ENCODE results near the gene PRTN3.
A peak's percentile ranks its signal among the peaks of the same experiment; 100 is the strongest.

PRTN3 gene

DNA sequence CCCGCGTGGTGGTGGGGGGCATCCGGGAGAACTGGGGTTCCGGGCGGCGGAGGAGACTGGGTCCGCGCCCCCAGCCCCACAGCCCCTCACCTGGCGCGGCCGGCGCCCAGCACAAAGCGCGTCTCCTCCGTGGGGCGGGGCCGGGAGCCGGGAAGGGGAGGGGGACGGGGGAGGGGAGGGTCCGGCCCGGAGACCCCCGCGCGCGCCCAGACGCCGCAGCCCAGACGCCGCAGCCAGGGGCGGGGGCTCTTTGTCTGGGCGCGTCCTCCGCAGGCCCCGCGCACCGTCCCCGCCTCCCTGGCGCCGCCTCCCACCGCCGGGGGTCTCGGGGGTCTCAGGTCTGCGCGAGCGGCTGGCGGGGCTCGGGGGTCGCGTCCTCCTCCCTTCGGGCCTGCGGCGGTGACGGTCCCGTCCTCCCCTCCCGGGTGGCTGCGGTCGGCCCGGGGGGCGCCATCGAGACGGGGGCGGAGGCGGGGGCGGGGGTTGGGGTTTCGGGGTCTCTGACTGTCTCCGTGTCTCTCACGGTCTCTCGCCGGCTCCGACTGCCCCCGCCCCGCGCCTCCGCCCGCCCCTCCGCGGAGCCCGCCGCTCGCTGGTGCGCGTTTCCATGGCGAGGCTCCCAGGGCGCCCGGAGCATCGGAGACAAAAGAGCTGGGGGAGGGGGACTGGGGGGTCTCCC is 18.8 kb upstream of the PRTN3 start, which contains the start of gene PLPPR3:
Gene PLPPR3, minus strand, starts transcription at position 131 of the 679 bp plus-strand sequence. CDS start 396 bp downstream, outside the sequence.
- Histone ChIP-seq H3K27ac (ENCODE audit: insufficient read depth in 1 of 2, low read depth in 1 of 2, low read length in 2 of 2, poor library complexity in 1 of 2, severe bottlenecking in 2 of 2) (no peak within 1 kb of the TSS), H3K36me3 (ENCODE audit: control insufficient read depth in 4 of 4, insufficient read depth in 4 of 4, low read length in 3 of 4) (no peaks in the 10 kb centered on the region), H3K9me3 (ENCODE audit: control extremely low read depth in 1 of 5, control insufficient read depth in 4 of 5, insufficient read depth in 2 of 5, low read depth in 1 of 5, low read length in 4 of 5) (no peaks in the 10 kb centered on the region), H3K4me3 (ENCODE audit: control insufficient read depth in 1 of 7, extremely low read depth in 1 of 7, insufficient read depth in 4 of 7, low read depth in 2 of 7, low read length in 6 of 7) (peak within 1 kb of the TSS in 3 of 7 experiments; percentile 15 to 50 (median 36)), H3K4me1 (ENCODE audit: control extremely low read depth in 1 of 4, control insufficient read depth in 4 of 4, insufficient read depth in 4 of 4, low read length in 3 of 4) (peaks cover 0 to 7% (median 5%) of the 10 kb centered on the region in 4 experiments), H3K27me3 (replicated peaks in 2 of 5; ENCODE audit: control insufficient read depth in 4 of 5, insufficient read depth in 5 of 5, low read length in 4 of 5) (peaks cover 0 to 36% (median 6%) of the 10 kb centered on the region in 5 experiments)
- no peak for DNase-seq
- ChIA-PET POLR2A (no interaction called here), CTCF (no interaction called here)
- under 1% methylated on average over 21 of the region's 86 CpGs for WGBS (ENCODE audit: insufficient coverage)

GRCh38 chr19:823565-824121 is 17.2 kb upstream of the PRTN3 start:
- H3K4me1 ChIP-seq (ENCODE audit: control extremely low read depth in 1 of 4, control insufficient read depth in 4 of 4, insufficient read depth in 4 of 4, low read length in 3 of 4) = peaks cover 0 to 7% (median 6%) of the 10 kb centered on the region in 4 experiments
- ChIA-PET POLR2A (no interaction called here), CTCF (no interaction called here)
- H3K36me3 ChIP-seq (ENCODE audit: control insufficient read depth in 4 of 4, insufficient read depth in 4 of 4, low read length in 3 of 4) = no peaks in the 10 kb centered on the region
- WGBS (ENCODE audit: insufficient coverage) = 66% methylated on average over 11 of the region's 12 CpGs
- peak overlapping the region in 1 of 2 experiments; percentile 69 for H3K27ac ChIP-seq (ENCODE audit: insufficient read depth in 1 of 2, low read depth in 1 of 2, low read length in 2 of 2, poor library complexity in 1 of 2, severe bottlenecking in 2 of 2)
- no peaks in the 10 kb centered on the region for H3K9me3 ChIP-seq (ENCODE audit: control extremely low read depth in 1 of 5, control insufficient read depth in 4 of 5, insufficient read depth in 2 of 5, low read depth in 1 of 5, low read length in 4 of 5)
- H3K4me3 ChIP-seq (ENCODE audit: control insufficient read depth in 1 of 7, extremely low read depth in 1 of 7, insufficient read depth in 4 of 7, low read depth in 2 of 7, low read length in 6 of 7) = no peak overlapping the region
- H3K27me3 ChIP-seq (replicated peaks in 2 of 5; ENCODE audit: control insufficient read depth in 4 of 5, insufficient read depth in 5 of 5, low read length in 4 of 5) = peaks cover 0 to 39% (median 6%) of the 10 kb centered on the region in 5 experiments
- no peak for DNase-seq

DNA sequence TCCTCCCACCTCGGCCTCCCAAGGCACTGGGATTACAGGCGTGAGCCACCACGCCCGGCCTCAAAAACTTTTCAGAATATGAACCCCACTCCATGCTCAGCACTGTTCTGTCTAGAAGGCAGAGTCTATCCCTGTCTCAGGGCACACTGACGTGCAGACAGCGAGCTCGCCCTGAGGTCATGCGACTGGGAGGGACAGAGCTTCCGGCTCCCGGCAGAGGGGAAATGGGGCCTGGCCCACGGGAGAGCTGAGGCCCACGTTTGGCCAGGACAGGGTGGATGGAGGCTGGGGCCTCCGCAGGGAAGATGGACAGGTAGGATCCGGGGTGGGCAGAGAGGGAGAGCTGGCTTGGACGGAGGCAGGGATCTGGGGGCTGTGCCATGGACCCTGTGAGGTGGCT is 15.9 kb upstream of the PRTN3 start:
- Histone ChIP-seq H3K9me3 (ENCODE audit: control extremely low read depth in 1 of 5, control insufficient read depth in 4 of 5, insufficient read depth in 2 of 5, low read depth in 1 of 5, low read length in 4 of 5) (no peaks in the 10 kb centered on the region), H3K4me1 (ENCODE audit: control extremely low read depth in 1 of 4, control insufficient read depth in 4 of 4, insufficient read depth in 4 of 4, low read length in 3 of 4) (peaks cover 0 to 7% (median 6%) of the 10 kb centered on the region in 4 experiments), H3K4me3 (ENCODE audit: control insufficient read depth in 1 of 7, extremely low read depth in 1 of 7, insufficient read depth in 4 of 7, low read depth in 2 of 7, low read length in 6 of 7) (no peak overlapping the region), H3K36me3 (ENCODE audit: control insufficient read depth in 4 of 4, insufficient read depth in 4 of 4, low read length in 3 of 4) (no peaks in the 10 kb centered on the region), H3K27me3 (replicated peaks in 2 of 5; ENCODE audit: control insufficient read depth in 4 of 5, insufficient read depth in 5 of 5, low read length in 4 of 5) (peaks cover 0 to 39% (median 6%) of the 10 kb centered on the region in 5 experiments), H3K27ac (ENCODE audit: insufficient read depth in 1 of 2, low read depth in 1 of 2, low read length in 2 of 2, poor library complexity in 1 of 2, severe bottlenecking in 2 of 2) (no peak overlapping the region)
- POLR2A ChIA-PET = no interaction called here
- CTCF ChIA-PET = no interaction called here
- WGBS (ENCODE audit: insufficient coverage) = 71% methylated on average over 7 of the region's 15 CpGs
- DNase-seq = no peak

GRCh38 chr19:825897-826644 is 14.7 kb upstream of the PRTN3 start:
- WGBS (ENCODE audit: insufficient coverage) = 93% methylated on average over 8 of the region's 19 CpGs
- ChIA-PET POLR2A (interaction anchor here (0.6 kb wide), 1 partner anchor 72 kb away, joined by 4 read pairs; no protein-coding TSS in a partner anchor), CTCF (interaction anchor here (0.6 to 1.0 kb wide), 2 partner anchors 14 to 180 kb away, joined by 3 to 4 read pairs; no protein-coding TSS in a partner anchor)
- Histone ChIP-seq H3K27me3 (replicated peaks in 2 of 5; ENCODE audit: control insufficient read depth in 4 of 5, insufficient read depth in 5 of 5, low read length in 4 of 5) (peaks cover 0 to 31% (median 3%) of the 10 kb centered on the region in 5 experiments), H3K9me3 (ENCODE audit: control extremely low read depth in 1 of 5, control insufficient read depth in 4 of 5, insufficient read depth in 2 of 5, low read depth in 1 of 5, low read length in 4 of 5) (no peaks in the 10 kb centered on the region), H3K36me3 (ENCODE audit: control insufficient read depth in 4 of 4, insufficient read depth in 4 of 4, low read length in 3 of 4) (no peaks in the 10 kb centered on the region), H3K4me3 (ENCODE audit: control insufficient read depth in 1 of 7, extremely low read depth in 1 of 7, insufficient read depth in 4 of 7, low read depth in 2 of 7, low read length in 6 of 7) (no peak overlapping the region), H3K4me1 (ENCODE audit: control extremely low read depth in 1 of 4, control insufficient read depth in 4 of 4, insufficient read depth in 4 of 4, low read length in 3 of 4) (peaks cover 0 to 7% (median 6%) of the 10 kb centered on the region in 4 experiments), H3K27ac (ENCODE audit: insufficient read depth in 1 of 2, low read depth in 1 of 2, low read length in 2 of 2, poor library complexity in 1 of 2, severe bottlenecking in 2 of 2) (no peak overlapping the region)
- no peak for DNase-seq

DNA sequence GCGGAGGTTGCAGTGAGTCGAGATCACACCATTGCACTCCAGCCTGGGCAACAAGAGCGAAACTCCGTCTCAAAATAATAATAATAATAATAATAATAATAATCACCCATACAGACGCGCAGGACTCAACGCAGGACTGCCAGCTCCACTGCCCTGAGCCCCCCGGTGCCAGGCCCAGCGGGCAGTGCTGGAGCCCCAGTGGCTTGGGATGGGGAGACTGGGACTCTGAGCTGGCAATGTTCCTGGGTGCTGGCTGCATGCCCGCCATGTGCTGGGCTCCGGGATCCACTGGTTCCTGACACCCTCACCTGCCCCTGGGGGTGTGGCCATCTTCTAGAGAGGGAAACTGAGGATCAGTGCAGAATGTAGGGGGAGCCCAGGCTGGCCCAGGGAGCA is 13.5 kb upstream of the PRTN3 start:
- no peak overlapping the region for H3K4me3 ChIP-seq (ENCODE audit: control insufficient read depth in 1 of 7, extremely low read depth in 1 of 7, insufficient read depth in 4 of 7, low read depth in 2 of 7, low read length in 6 of 7)
- H3K36me3 ChIP-seq (ENCODE audit: control insufficient read depth in 4 of 4, insufficient read depth in 4 of 4, low read length in 3 of 4) = no peaks in the 10 kb centered on the region
- peaks cover 0 to 7% (median 5%) of the 10 kb centered on the region in 4 experiments for H3K4me1 ChIP-seq (ENCODE audit: control extremely low read depth in 1 of 4, control insufficient read depth in 4 of 4, insufficient read depth in 4 of 4, low read length in 3 of 4)
- peaks cover 0 to 23% (median 3%) of the 10 kb centered on the region in 5 experiments for H3K27me3 ChIP-seq (replicated peaks in 2 of 5; ENCODE audit: control insufficient read depth in 4 of 5, insufficient read depth in 5 of 5, low read length in 4 of 5)
- no peak for DNase-seq
- ChIA-PET POLR2A (no interaction called here), CTCF (interaction anchor here (0.8 to 1.0 kb wide), 2 partner anchors 12 to 24 kb away, joined by 3 read pairs; no protein-coding TSS in a partner anchor)
- H3K27ac ChIP-seq (ENCODE audit: insufficient read depth in 1 of 2, low read depth in 1 of 2, low read length in 2 of 2, poor library complexity in 1 of 2, severe bottlenecking in 2 of 2) = no peak overlapping the region
- 97% methylated on average over 5 of the region's 11 CpGs for WGBS (ENCODE audit: insufficient coverage)
- no peaks in the 10 kb centered on the region for H3K9me3 ChIP-seq (ENCODE audit: control extremely low read depth in 1 of 5, control insufficient read depth in 4 of 5, insufficient read depth in 2 of 5, low read depth in 1 of 5, low read length in 4 of 5)

- H3K36me3 ChIP-seq (ENCODE audit: control insufficient read depth in 4 of 4, insufficient read depth in 4 of 4, low read length in 3 of 4) = no peaks in the 10 kb centered on the region
- ChIA-PET CTCF (no interaction called here), POLR2A (no interaction called here)
- no peak within 1 kb of the TSS for H3K4me3 ChIP-seq (ENCODE audit: control insufficient read depth in 1 of 7, extremely low read depth in 1 of 7, insufficient read depth in 4 of 7, low read depth in 2 of 7, low read length in 6 of 7)
- no peak within 1 kb of the TSS for H3K27ac ChIP-seq (ENCODE audit: insufficient read depth in 1 of 2, low read depth in 1 of 2, low read length in 2 of 2, poor library complexity in 1 of 2, severe bottlenecking in 2 of 2)
- no peaks in the 10 kb centered on the region for H3K9me3 ChIP-seq (ENCODE audit: control extremely low read depth in 1 of 5, control insufficient read depth in 4 of 5, insufficient read depth in 2 of 5, low read depth in 1 of 5, low read length in 4 of 5)
- peaks cover 0 to 7% (median 5%) of the 10 kb centered on the region in 4 experiments for H3K4me1 ChIP-seq (ENCODE audit: control extremely low read depth in 1 of 4, control insufficient read depth in 4 of 4, insufficient read depth in 4 of 4, low read length in 3 of 4)
- no peak for DNase-seq
- peaks cover 0 to 18% (median 3%) of the 10 kb centered on the region in 5 experiments for H3K27me3 ChIP-seq (replicated peaks in 2 of 5; ENCODE audit: control insufficient read depth in 4 of 5, insufficient read depth in 5 of 5, low read length in 4 of 5)
- WGBS (ENCODE audit: insufficient coverage) = 79% methylated on average over 30 of the region's 33 CpGs
Measured at GRCh38 chr19:827710-828321, 13.0 kb upstream of the PRTN3 start, which contains the start of gene AZU1. AZU1 (plus strand) TSS chr19:827837; CDS start chr19:827847, 10 bp downstream.

Data from common myeloid progenitor, CD34-positive (primary cell).